Osteoblast (primary cell): ENCODE measurements around the gene DDIT3. TPM values are rescaled to one million over a fixed set of nuclear protein-coding genes. Genes with fewer than 3 reads are reported as not detected.

Experiments
- DNase-seq: peaks from one replicate; pipeline ENCODE4 v3.0.0; 2011; ENCODE audit warnings: low spot score, mixed read lengths; ENCODE audit not compliant: insufficient read length; ENCODE audit errors: missing footprints
- H2AFZ ChIP-seq: 2 replicates; pipeline ENCODE4 v1.6.0; 2011; ENCODE audit warnings: mild to moderate bottlenecking, low read length
- H3K27ac ChIP-seq: 2 replicates; pipeline ENCODE4 v1.5.1; 2011; ENCODE audit warnings: mild to moderate bottlenecking, low read depth, low read length, moderate library complexity
- H3K27me3 ChIP-seq: 2 replicates; pipeline ENCODE4 v1.6.0; 2012; ENCODE audit warnings: mild to moderate bottlenecking, control low read depth, inconsistent platforms, low read length, moderate library complexity; ENCODE audit not compliant: insufficient read depth
- H3K36me3 ChIP-seq: 2 replicates; pipeline ENCODE4 v1.5.1; 2011; ENCODE audit warnings: mild to moderate bottlenecking, low read length, control low read depth, moderate library complexity; ENCODE audit not compliant: insufficient read depth
- H3K4me1 ChIP-seq: 2 replicates; pipeline ENCODE4 v1.5.1; 2011; ENCODE audit warnings: mild to moderate bottlenecking, low read length, control low read depth, moderate library complexity; ENCODE audit not compliant: insufficient read depth
- H3K4me2 ChIP-seq: 2 replicates; pipeline ENCODE4 v1.6.0; 2011; ENCODE audit warnings: mild to moderate bottlenecking, low read length; ENCODE audit not compliant: insufficient read depth
- H3K4me3 ChIP-seq: fragments of 200-600 bp; sonication (generic); 3 replicates; pipeline ENCODE4 v1.5.1; 2012; ENCODE audit warnings: mild to moderate bottlenecking, low read length, inconsistent platforms; ENCODE audit not compliant: insufficient read depth
- H3K79me2 ChIP-seq: 2 replicates; pipeline ENCODE4 v1.6.0; 2012; ENCODE audit warnings: mild to moderate bottlenecking, low read length, control low read depth, inconsistent platforms; ENCODE audit not compliant: insufficient read depth
- H3K9me3 ChIP-seq: 2 replicates; pipeline ENCODE4 v1.5.1; 2011; ENCODE audit warnings: low read depth, low read length, control low read depth
- H4K20me1 ChIP-seq: 2 replicates; pipeline ENCODE4 v1.6.0; 2012; ENCODE audit warnings: mild to moderate bottlenecking, low read length, control low read depth; ENCODE audit not compliant: insufficient read depth
- total RNA-seq: library from RNA; depleted of rRNA; stranded (reverse); fragments of >200 nt; gene quantifications from 2 replicates; pipeline ENCODE4 v1.2.3, GENCODE V29; 2012
- TF ChIP-seq, protein P1 (sequence below): IDR thresholded peaks from 2 replicates; pipeline ENCODE4 v1.5.1; 2011; ENCODE audit warnings: mild to moderate bottlenecking, low read depth, low read length, moderate library complexity; ENCODE audit errors: extremely low read depth

DDIT3 gene
- total RNA-seq, 1 donor, result 136 TPM

DNA sequence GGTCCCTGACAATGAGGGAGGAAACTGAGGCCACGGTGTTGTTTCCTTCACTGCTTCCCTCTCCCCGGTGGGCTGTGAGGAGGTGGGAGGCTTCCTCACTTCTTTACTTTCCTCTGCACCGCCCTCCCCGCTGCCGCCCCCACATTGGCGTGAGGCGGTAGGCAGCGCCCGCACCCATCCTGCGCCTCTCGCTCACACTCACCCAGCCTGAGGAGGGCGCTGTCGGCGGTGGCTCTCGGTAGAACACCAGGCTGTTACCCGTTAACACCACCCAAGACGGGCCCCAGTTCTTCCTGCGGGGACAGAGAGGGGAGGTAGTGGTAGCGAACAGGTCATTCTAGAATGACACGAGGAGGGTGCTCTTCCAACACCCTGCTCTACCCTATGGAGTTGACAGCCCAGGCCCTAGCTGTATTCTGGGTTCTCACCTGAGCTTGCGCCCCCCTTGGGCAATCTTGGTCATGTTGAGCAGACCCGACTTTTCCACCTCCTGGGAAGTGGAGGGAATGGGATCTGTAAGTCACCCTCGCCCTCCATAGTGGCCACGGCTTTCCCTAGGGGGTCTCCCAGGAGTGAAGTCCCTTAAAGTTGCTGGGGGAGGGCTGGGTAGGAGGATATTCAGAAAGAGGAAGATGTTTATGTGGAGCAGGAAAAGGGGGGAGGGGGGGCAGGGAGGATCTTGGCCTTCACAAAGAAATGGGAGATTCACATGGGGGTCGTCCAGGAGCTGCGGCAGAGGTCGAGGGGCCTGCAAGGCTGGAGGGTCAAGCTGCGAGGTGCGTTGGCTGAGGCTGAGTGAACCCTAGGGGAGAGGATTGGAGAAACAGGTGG, 43.9 kb downstream of the DDIT3 start:
- Histone ChIP-seq H3K4me3 (no peak overlapping the region), H3K27ac (no peak overlapping the region), H2AFZ (no peak overlapping the region), H3K4me1 (no peaks in the 10 kb centered on the region), H3K79me2 (no peaks in the 10 kb centered on the region), H3K4me2 (peak overlapping the region; percentile 55), H3K9me3 (no peaks in the 10 kb centered on the region), H4K20me1 (no peaks in the 10 kb centered on the region), H3K27me3 (peaks cover 85% of the 10 kb centered on the region), H3K36me3 (no peaks in the 10 kb centered on the region)
- DNase-seq, result peak; percentile 76
- TF ChIP-seq, protein P1, sequence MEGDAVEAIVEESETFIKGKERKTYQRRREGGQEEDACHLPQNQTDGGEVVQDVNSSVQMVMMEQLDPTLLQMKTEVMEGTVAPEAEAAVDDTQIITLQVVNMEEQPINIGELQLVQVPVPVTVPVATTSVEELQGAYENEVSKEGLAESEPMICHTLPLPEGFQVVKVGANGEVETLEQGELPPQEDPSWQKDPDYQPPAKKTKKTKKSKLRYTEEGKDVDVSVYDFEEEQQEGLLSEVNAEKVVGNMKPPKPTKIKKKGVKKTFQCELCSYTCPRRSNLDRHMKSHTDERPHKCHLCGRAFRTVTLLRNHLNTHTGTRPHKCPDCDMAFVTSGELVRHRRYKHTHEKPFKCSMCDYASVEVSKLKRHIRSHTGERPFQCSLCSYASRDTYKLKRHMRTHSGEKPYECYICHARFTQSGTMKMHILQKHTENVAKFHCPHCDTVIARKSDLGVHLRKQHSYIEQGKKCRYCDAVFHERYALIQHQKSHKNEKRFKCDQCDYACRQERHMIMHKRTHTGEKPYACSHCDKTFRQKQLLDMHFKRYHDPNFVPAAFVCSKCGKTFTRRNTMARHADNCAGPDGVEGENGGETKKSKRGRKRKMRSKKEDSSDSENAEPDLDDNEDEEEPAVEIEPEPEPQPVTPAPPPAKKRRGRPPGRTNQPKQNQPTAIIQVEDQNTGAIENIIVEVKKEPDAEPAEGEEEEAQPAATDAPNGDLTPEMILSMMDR, result no peak

DNA sequence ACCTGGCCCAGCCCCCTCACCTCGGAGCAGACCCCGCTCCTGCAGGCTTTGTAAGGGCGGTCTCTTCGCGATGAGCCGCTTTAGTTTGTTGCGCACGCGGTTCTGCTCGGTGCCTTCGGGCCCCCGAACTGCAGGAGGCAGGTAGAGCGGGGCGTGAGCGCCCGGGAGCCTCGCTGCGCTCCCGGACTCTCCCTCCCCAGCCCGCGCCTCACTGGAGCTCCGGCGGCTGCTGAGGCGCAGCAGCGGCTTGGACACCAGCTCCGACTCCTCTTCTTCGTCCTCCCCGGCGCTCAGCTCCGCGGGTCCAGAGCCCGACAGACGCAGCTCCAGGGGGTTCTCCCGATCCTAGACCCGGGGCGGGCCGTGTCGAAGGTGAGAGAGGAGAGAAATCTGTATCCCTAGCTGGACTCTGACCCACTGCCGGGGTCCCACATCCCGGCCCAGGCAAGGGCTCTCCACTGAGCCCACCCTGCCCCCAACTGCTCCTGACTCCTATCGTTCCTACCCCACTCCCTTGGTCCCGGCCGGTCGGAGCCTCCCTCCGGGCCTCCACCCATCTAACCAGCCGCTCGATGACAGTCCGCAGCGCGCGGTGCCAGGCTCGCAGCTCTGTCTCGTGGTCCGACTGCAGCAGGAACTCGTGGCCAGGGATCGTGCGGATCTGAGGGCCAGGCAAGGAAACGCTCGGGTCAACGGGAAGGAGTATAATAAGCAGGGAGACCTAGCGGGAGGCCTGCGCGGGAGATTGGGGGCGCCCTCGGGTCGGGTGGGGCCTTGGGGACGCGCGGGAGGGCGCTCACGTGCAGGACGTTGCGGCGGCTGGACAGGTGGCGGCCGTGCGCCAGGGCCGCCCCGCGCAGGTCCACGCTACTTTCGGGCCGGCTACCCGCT, 44.8 kb downstream of the DDIT3 start:
- peak; percentile 87 for DNase-seq
- Histone ChIP-seq H3K27me3 (peaks cover 78% of the 10 kb centered on the region), H2AFZ (no peak overlapping the region), H3K9me3 (no peaks in the 10 kb centered on the region), H3K4me2 (peak overlapping the region; percentile 55), H4K20me1 (no peaks in the 10 kb centered on the region), H3K36me3 (no peaks in the 10 kb centered on the region), H3K27ac (no peak overlapping the region), H3K79me2 (no peaks in the 10 kb centered on the region), H3K4me1 (no peaks in the 10 kb centered on the region), H3K4me3 (peak overlapping the region; percentile 16)
- TF ChIP-seq, protein P1, result no peak

DNA sequence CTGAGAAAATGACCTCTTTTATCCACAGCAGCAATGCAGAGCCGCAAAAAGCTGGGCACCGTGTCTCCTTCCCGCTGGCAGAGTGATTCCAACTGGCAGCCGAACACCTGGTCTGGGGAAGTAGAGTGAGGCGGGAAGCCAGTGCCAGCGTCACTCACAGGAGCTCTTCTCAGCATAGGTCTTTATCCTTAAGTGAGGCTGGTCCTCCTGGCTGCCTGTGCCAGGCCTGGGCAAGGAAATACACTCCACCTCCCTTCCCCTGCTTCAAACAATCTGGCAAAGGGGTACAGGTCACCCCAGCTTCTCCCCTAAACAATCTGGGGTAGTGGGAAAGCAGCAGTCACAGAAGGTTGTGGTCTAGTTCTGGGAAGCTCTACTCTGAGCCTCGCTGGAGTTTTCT, 45.5 kb downstream of the DDIT3 start:
- peaks cover 79% of the 10 kb centered on the region for H3K27me3 ChIP-seq
- no peak overlapping the region for H3K4me2 ChIP-seq

More for the DNA sequence above, 45.5 kb downstream of the DDIT3 start:
- Histone ChIP-seq H3K4me3 (no peak overlapping the region), H2AFZ (no peak overlapping the region), H3K4me1 (no peaks in the 10 kb centered on the region), H4K20me1 (no peaks in the 10 kb centered on the region), H3K36me3 (no peaks in the 10 kb centered on the region), H3K27ac (no peak overlapping the region), H3K79me2 (no peaks in the 10 kb centered on the region), H3K9me3 (no peaks in the 10 kb centered on the region)
- TF ChIP-seq, protein P1, result no peak
- peak; percentile 76 for DNase-seq
